K562 (cell line): ENCODE data around the gene B4GALNT4. TPM values are rescaled to one million over a fixed set of nuclear protein-coding genes. Genes with fewer than 3 reads are reported as not detected.
A peak's percentile ranks its signal among the peaks of the same experiment; 100 is the strongest.

Experiments
- CREB1 ChIP-seq, 2 experiments: sonication (generic) in 1 of 2; formaldehyde crosslinking in 1 of 2; IDR thresholded peaks; 2 replicates each; pipeline versions ENCODE4 v1.6.1 to v1.8.0; 2012 to 2022; ENCODE audit warnings: inconsistent platforms in 1 of 2, mild to moderate bottlenecking in 1 of 2, missing genetic modification reagents in 1 of 2, moderate library complexity in 1 of 2
- ETS2 ChIP-seq: IDR thresholded peaks from 2 replicates; pipeline ENCODE4 v1.6.1; 2016; ENCODE audit warnings: borderline replicate concordance, missing genetic modification characterization, mild to moderate bottlenecking, moderate library complexity, missing compliant biosample characterization; ENCODE audit not compliant: poor library complexity, severe bottlenecking
- ETV1 ChIP-seq: fragments of 450-650 bp; conservative IDR thresholded peaks from 2 replicates; pipeline ENCODE4 v1.6.1; 2016; ENCODE audit warnings: missing genetic modification characterization, control low read depth, low read depth, missing compliant biosample characterization
- FOS ChIP-seq: IDR thresholded peaks from 3 replicates; pipeline ENCODE4 v1.6.1; 2011; ENCODE audit not compliant: insufficient read length; ENCODE audit errors: extremely low read depth
- MBD2 ChIP-seq: sonication (generic); IDR thresholded peaks from 2 replicates; pipeline ENCODE4 v1.6.1; 2016; ENCODE audit warnings: low read depth, borderline replicate concordance
- RAD51 ChIP-seq: fragments of 450-650 bp; IDR thresholded peaks from 2 replicates; pipeline ENCODE4 v1.7.1; 2016; ENCODE audit warnings: low read depth, mild to moderate bottlenecking, borderline replicate concordance
- RBM15 ChIP-seq: fragments of 200-400 bp; formaldehyde crosslinking; IDR thresholded peaks from 2 replicates; pipeline ENCODE4 v1.6.1; 2018; ENCODE audit warnings: mild to moderate bottlenecking, low read length, moderate library complexity; ENCODE audit not compliant: insufficient read depth
- SETDB1 ChIP-seq: IDR thresholded peaks from one replicate; pipeline ENCODE4 v1.6.1; 2012; ENCODE audit warnings: low read length, control low read depth, inconsistent platforms
- ZNF785 ChIP-seq: fragments of 250-450 bp; sonication (Bioruptor Pico); IDR thresholded peaks from 2 replicates; pipeline ENCODE4 v1.4.0; 2020; ENCODE audit warnings: mild to moderate bottlenecking
- polyA plus RNA-seq, 8 experiments: library from polyadenylated mRNA; depleted of rRNA in 4 of 8; stranded (reverse) in 5 of 8; unstranded in 3 of 8; fragments of >200 nt; fragmentation: Nextera tagmentation in 2 of 8; fragmentation: Illumina TruSeq in 1 of 8; extraction: Ambion mirVana in 2 of 8; extraction: Trizol in 1 of 8; gene quantifications; 2 replicates each; pipeline versions ENCODE4 v1.2.1 to v1.2.3, GENCODE V29; 2011 to 2014; ENCODE audit warnings: inconsistent platforms in 1 of 8, missing spikeins in 1 of 8
- total RNA-seq, 7 experiments: library from RNA; depleted of rRNA in 6 of 7; stranded (reverse); fragments of >200 nt in 6 of 7; fragmentation: Illumina TruSeq in 2 of 7; extraction: Trizol in 2 of 7; gene quantifications; 2 replicates each; pipeline versions ENCODE4 v1.2.1 to v1.2.3, GENCODE V29; 2011 to 2021; ENCODE audit warnings: low replicate concordance in 1 of 7
- TF ChIP-seq, protein P1 (sequence below), 2 experiments: fragments of 450-650 bp; IDR thresholded peaks; 2 replicates each; pipeline ENCODE4 v1.6.1; 2016; ENCODE audit warnings: mild to moderate bottlenecking in 2 of 2, borderline replicate concordance in 1 of 2, low read depth in 1 of 2, moderate library complexity in 1 of 2
- TF ChIP-seq, protein P2 (sequence below): sonication (generic); formaldehyde crosslinking; IDR thresholded peaks from 2 replicates; pipeline ENCODE4 v1.8.0; 2022; ENCODE audit warnings: mild to moderate bottlenecking, missing genetic modification reagents
- TF ChIP-seq, protein P3 (sequence below): sonication (generic); formaldehyde crosslinking; IDR thresholded peaks from 2 replicates; pipeline ENCODE4 v1.8.0; 2022; ENCODE audit warnings: mild to moderate bottlenecking, missing genetic modification reagents
- TF ChIP-seq, protein P4 (sequence below): fragments of 250-450 bp; sonication (Bioruptor Pico); IDR thresholded peaks from 2 replicates; pipeline ENCODE4 v1.5.0; 2020; ENCODE audit warnings: mild to moderate bottlenecking, borderline replicate concordance

Gene B4GALNT4
- total and polyA plus RNA-seq, 9 of the 15 experiments (the other 6 are each of a cell fraction or from before 2014, with no cell fraction given) = 0.20 to 37.1 (median 10.8) TPM; not detected in 1

DNA sequence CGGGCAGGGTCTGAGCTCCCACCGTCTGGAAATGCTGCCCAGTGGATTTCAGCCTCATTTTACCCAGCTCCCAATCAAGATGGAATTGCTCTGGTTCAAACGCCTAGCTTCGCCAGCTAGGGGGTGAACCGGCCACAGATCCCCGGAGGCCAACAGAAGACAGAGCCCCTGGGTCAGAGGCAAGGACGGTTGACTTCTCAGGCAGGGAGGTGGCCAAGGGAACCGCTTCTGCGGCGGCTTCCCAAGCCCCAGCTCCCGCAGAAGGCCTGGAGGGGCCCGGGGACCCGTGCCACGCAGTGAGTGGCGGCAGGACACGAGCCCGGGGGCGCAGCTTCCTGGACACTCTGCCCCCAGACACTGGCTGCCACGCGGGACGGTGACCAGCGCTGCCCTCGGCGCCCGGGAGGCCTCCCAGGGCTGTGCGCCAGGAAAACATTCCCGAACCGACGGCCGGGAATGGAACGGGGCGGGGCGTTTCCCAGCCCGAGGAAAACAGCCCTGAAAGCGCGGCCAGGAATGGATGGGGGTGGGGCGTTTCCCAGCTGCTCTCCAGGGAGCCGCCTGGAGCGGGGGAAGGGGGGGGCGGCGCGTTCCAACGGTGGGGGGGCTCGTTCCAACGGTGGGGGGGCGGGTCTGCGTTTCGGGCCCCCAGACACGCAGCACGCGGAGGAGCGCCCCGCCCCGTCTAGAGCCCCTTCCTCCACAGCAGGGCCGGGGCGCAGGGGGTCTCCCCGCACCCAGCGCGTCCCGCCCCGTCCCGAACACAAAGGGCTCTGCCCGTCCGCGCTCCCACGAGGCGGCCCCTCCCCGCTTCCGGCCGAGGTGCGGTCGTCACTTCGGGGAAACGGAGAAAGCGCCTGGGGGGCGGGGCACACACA lies 13.5 kb upstream of the B4GALNT4 start (continued):
- TF ChIP-seq, protein P1, sequence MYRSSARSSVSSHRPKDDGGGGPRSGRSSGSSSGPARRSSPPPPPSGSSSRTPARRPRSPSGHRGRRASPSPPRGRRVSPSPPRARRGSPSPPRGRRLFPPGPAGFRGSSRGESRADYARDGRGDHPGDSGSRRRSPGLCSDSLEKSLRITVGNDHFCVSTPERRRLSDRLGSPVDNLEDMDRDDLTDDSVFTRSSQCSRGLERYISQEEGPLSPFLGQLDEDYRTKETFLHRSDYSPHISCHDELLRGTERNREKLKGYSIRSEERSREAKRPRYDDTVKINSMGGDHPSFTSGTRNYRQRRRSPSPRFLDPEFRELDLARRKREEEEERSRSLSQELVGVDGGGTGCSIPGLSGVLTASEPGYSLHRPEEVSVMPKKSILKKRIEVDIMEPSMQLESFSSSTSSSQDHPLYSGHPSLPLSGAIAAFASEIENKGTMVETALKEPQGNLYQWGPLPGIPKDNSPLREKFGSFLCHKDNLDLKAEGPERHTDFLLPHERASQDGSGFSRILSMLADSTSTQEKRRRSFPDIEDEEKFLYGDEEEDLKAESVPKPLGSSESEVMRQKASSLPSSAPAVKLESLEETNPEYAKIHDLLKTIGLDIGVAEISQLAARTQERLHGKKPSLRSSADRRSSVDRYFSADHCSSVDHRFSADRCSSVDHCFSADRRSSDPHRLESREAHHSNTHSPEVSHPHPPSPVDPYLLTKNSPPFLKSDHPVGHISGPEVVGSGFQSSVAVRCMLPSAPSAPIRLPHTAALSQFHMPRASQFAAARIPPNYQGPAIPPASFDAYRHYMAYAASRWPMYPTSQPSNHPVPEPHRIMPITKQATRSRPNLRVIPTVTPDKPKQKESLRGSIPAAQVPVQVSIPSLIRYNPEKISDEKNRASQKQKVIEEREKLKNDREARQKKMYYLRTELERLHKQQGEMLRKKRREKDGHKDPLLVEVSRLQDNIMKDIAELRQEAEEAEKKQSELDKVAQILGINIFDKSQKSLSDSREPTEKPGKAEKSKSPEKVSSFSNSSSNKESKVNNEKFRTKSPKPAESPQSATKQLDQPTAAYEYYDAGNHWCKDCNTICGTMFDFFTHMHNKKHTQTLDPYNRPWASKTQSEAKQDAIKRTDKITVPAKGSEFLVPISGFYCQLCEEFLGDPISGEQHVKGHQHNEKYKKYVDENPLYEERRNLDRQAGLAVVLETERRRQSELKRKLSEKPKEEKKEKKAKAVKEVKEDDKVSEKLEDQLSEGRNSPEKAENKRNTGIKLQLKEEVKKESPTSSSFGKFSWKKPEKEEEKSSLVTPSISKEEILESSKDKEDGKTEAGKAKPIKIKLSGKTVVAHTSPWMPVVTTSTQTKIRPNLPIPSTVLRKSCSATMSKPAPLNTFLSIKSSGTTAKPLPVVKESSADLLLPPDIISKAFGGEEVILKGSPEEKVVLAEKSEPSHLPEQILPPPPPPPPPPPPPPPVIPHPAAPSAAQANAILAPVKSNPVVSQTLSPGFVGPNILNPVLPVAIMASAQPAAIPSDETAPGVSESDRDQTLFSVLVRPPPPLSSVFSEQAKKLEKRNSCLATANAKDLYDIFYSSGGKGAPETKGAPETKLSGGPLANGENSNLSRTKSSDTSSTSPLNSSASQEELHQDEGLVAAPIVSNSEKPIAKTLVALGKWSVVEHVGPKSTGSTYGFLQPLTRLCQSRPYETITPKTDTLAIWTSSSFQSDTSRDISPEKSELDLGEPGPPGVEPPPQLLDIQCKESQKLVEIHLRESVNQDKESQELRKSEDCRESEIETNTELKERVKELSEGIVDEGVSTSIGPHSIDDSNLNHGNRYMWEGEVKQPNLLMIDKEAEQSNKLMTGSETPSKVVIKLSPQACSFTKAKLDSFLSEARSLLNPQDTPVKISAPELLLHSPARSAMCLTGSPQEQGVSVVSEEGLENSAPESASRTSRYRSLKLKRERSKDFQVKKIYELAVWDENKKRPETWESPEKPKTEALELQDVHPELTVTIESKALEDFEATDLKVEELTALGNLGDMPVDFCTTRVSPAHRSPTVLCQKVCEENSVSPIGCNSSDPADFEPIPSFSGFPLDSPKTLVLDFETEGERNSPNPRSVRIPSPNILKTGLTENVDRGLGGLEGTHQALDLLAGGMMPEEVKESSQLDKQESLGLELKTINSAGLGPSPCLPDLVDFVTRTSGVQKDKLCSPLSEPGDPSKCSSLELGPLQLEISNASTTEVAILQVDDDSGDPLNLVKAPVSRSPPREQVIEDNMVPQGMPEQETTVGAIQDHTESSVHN (IDR thresholded peaks at IDR 0.05; ENCODE audit: borderline replicate concordance in 1 of 2, low read depth in 1 of 2) = no peak
- TF ChIP-seq ZNF785 (no peak; the same call in 1 of the 2 replicates), RBM15 (no peak), RAD51 (0 out of 2 replicates have a peak, but pooled peaks have one; percentile 8), FOS (no peak), CREB1 (IDR thresholded peaks at IDR 0.05) (no peak), CREB1 (CRISPR knock-in tag; IDR thresholded peaks at IDR 0.05) (0 out of 2 replicates have a peak, but pooled peaks have one; percentile 18), SETDB1 (no peak), ETV1 (peak; percentile 79), ETS2 (tag) (peak; percentile 42), MBD2 (no peak)
- TF ChIP-seq, protein P2, sequence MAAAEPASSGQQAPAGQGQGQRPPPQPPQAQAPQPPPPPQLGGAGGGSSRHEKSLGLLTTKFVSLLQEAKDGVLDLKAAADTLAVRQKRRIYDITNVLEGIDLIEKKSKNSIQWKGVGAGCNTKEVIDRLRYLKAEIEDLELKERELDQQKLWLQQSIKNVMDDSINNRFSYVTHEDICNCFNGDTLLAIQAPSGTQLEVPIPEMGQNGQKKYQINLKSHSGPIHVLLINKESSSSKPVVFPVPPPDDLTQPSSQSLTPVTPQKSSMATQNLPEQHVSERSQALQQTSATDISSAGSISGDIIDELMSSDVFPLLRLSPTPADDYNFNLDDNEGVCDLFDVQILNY = no peak
- TF ChIP-seq, protein P3, sequence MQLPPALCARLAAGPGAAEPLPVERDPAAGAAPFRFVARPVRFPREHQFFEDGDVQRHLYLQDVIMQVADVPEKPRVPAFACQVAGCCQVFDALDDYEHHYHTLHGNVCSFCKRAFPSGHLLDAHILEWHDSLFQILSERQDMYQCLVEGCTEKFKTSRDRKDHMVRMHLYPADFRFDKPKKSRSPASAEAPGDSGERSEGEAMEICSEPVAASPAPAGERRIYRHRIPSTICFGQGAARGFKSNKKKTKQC (CRISPR knock-in tag) = peak; percentile 35; the same call in 1 of the 2 replicates
- TF ChIP-seq, protein P4, sequence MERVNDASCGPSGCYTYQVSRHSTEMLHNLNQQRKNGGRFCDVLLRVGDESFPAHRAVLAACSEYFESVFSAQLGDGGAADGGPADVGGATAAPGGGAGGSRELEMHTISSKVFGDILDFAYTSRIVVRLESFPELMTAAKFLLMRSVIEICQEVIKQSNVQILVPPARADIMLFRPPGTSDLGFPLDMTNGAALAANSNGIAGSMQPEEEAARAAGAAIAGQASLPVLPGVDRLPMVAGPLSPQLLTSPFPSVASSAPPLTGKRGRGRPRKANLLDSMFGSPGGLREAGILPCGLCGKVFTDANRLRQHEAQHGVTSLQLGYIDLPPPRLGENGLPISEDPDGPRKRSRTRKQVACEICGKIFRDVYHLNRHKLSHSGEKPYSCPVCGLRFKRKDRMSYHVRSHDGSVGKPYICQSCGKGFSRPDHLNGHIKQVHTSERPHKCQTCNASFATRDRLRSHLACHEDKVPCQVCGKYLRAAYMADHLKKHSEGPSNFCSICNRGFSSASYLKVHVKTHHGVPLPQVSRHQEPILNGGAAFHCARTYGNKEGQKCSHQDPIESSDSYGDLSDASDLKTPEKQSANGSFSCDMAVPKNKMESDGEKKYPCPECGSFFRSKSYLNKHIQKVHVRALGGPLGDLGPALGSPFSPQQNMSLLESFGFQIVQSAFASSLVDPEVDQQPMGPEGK = peak; percentile 52; the same call in 1 of the 2 replicates
